SK-N-MC (cell line): ENCODE data around the gene NRN1L.

Source experiments
- EZH2 ChIP-seq: fragments of 200-600 bp; sonication (generic); IDR thresholded peaks from one replicate; pipeline ENCODE4 v1.6.1; 2017; ENCODE audit warnings: antibody characterized with exemption
- FOXP2 ChIP-seq: optimal IDR thresholded peaks from 2 replicates; pipeline ENCODE3; 2011; ENCODE audit warnings: mild to moderate bottlenecking, moderate library complexity; ENCODE audit not compliant: insufficient read depth; ENCODE audit errors: extremely low read length, control extremely low read depth
- POLR2AphosphoS5 ChIP-seq: IDR thresholded peaks from 2 replicates; pipeline ENCODE4 v1.6.1; 2012; ENCODE audit warnings: mild to moderate bottlenecking, low read depth, low read length, borderline replicate concordance

DNA sequence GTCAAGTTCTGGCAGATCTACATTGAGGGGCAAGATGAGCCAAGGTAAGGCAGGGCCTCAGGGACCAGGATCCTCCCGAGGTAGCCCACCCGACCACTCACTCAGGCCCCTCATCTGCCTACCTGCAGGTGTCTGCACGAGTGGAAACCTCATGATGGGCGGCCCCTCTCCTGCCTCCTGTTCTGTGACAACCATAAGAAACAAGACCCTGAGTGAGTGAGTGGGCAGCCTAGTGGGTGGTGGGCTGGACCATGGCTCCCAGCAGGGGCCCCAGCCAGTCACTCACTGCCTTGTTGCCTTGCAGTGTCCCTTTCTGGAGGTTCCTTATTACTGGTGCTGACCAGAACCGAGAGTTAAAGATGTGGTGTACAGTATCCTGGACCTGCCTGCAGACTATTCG, 6.5 kb upstream of the NRN1L start:
- no peak for TF ChIP-seq EZH2
- TF ChIP-seq POLR2AphosphoS5, result no peak
- no peak for TF ChIP-seq FOXP2
